HEK293 (cell line): ENCODE results near the gene CERKL.

ENCODE experiments used
- CTCF ChIP-seq: fragments of 450-650 bp; formaldehyde crosslinking; IDR thresholded peaks from 2 replicates; pipeline ENCODE4 v1.5.1; 2016; ENCODE audit warnings: missing biosample characterization, missing genetic modification characterization
- PATZ1 ChIP-seq: fragments of 450-650 bp; formaldehyde crosslinking; IDR thresholded peaks from 2 replicates; pipeline ENCODE4 v1.5.1; 2016; ENCODE audit warnings: missing biosample characterization, missing genetic modification characterization
- PBX3 ChIP-seq: sonication (generic); formaldehyde crosslinking; IDR thresholded peaks from 2 replicates; pipeline ENCODE4 v1.8.1; 2022; ENCODE audit warnings: mild to moderate bottlenecking, moderate library complexity, missing genetic modification reagents
- YY1 ChIP-seq: fragments of 450-650 bp; formaldehyde crosslinking; IDR thresholded peaks from 2 replicates; pipeline ENCODE4 v1.5.1; 2018; ENCODE audit warnings: missing biosample characterization, missing genetic modification characterization
- ZBTB20 ChIP-seq: fragments of 450-650 bp; formaldehyde crosslinking; IDR thresholded peaks from 2 replicates; pipeline ENCODE4 v1.5.1; 2016; ENCODE audit warnings: missing biosample characterization, missing genetic modification characterization
- ZBTB7A ChIP-seq: fragments of 450-650 bp; formaldehyde crosslinking; IDR thresholded peaks from 2 replicates; pipeline ENCODE4 v1.5.1; 2016; ENCODE audit warnings: low read depth, missing biosample characterization, missing genetic modification characterization
- ZNF140 ChIP-seq: fragments of 450-650 bp; formaldehyde crosslinking; IDR thresholded peaks from 2 replicates; pipeline ENCODE4 v1.5.1; 2016; ENCODE audit warnings: missing biosample characterization, missing genetic modification characterization
- ZNF350 ChIP-seq: fragments of 450-650 bp; formaldehyde crosslinking; IDR thresholded peaks from 2 replicates; pipeline ENCODE4 v1.5.0; 2017; ENCODE audit warnings: missing biosample characterization, mild to moderate bottlenecking, missing genetic modification characterization
- ZNF558 ChIP-seq: fragments of 450-650 bp; formaldehyde crosslinking; IDR thresholded peaks from 2 replicates; pipeline ENCODE4 v1.5.1; 2016; ENCODE audit warnings: missing biosample characterization, missing genetic modification characterization

GRCh38 chr2:181677912-181678586 is 21.1 kb upstream of the CERKL start:
- no peak for TF ChIP-seq ZNF140
- no peak for TF ChIP-seq CTCF (tag by site-specific recombination)
- TF ChIP-seq YY1 (tag by site-specific recombination) = no peak
- peak; percentile 77; the same call in 1 of the 2 replicates for TF ChIP-seq PBX3 (CRISPR knock-in tag)
- TF ChIP-seq ZBTB7A (tag by site-specific recombination) = no peak
- no peak for TF ChIP-seq ZNF558 (tag by site-specific recombination)
- TF ChIP-seq ZNF350 (tag by site-specific recombination) = no peak
- TF ChIP-seq ZBTB20 = no peak
- no peak for TF ChIP-seq PATZ1 (tag by site-specific recombination)
